ENCODE data around the gene ENPP1. TPM values are rescaled to one million over a fixed set of nuclear protein-coding genes. Genes with fewer than 3 reads are reported as not detected.
"Not testable (repeated sequence)": the region's sequence is repeated elsewhere in the genome, so short reads cannot be mapped to it uniquely, and the experiment has no call there.

ENPP1 gene
- total and polyA plus RNA-seq, 8 donors: 4.8 to 46.6 (median 18.7) TPM

GRCh38 chr6:131914967-131915751 lies 107.3 kb downstream of the ENPP1 start:
- intact Hi-C loops (cut with DNase I): loop anchor here in 2 of 3 donors (5.0 to 10.0 kb wide), 3 partner anchors 130 to 302 kb away; no protein-coding TSS in a partner anchor
- Histone ChIP-seq H3K9me3 (no peaks in the 10 kb centered on the region), H3K4me3 (no peak overlapping the region), H3K4me1 (no peaks in the 10 kb centered on the region), H3K36me3 (no peaks in the 10 kb centered on the region), H3K27ac (no peak overlapping the region), H3K27me3 (no peaks in the 10 kb centered on the region)
- 16 to 19% methylated on average over 10 of the region's 10 CpGs for WGBS, 2 donors
- FAIRE-seq (peak; percentile 26), DNase-seq (peak in 4 of 6 donors; percentile 55 to 73 (median 57)), ATAC-seq (peak; percentile 84 to 97 (median 94))
- peak; percentile 55 to 83 (median 74) for TF ChIP-seq CTCF (IDR thresholded peaks at IDR 0.05)

- H3K27ac ChIP-seq, ATAC-seq, FAIRE-seq, H3K27me3 ChIP-seq, H3K36me3 ChIP-seq, H3K4me1 ChIP-seq, DNase-seq, H3K9me3 ChIP-seq, H3K4me3 ChIP-seq: not testable (repeated sequence)
- 92 to 100% methylated on average over 2 of the region's 2 CpGs for WGBS, 2 donors
- intact Hi-C loops (cut with DNase I): loop anchor here in 1 of 3 donors (5.0 to 10.0 kb wide), 2 partner anchors 131 to 301 kb away; no protein-coding TSS in a partner anchor
These were observed 108.4 kb downstream of the ENPP1 start for GRCh38 chr6:131916091-131916796.

GRCh38 chr6:131916847-131917246 lies 109.0 kb downstream of the ENPP1 start:
- intact Hi-C loops (cut with DNase I): loop anchor here in 1 of 3 donors (5.0 to 10.0 kb wide), 2 partner anchors 132 to 300 kb away; no protein-coding TSS in a partner anchor
- no peak for FAIRE-seq

GRCh38 chr6:131917318-131917717 lies 109.5 kb downstream of the ENPP1 start:
- no peaks in the 10 kb centered on the region for H3K27me3 ChIP-seq
- 73% methylated on average over 2 of the region's 2 CpGs for WGBS, 2 donors
- no peaks in the 10 kb centered on the region for H3K9me3 ChIP-seq
- no peak for TF ChIP-seq CTCF (IDR thresholded peaks at IDR 0.05)
- no peaks in the 10 kb centered on the region for H3K36me3 ChIP-seq
- H3K4me3 ChIP-seq: no peak overlapping the region
- ATAC-seq (no peak), DNase-seq (no peak), FAIRE-seq (no peak)
- H3K4me1 ChIP-seq: no peaks in the 10 kb centered on the region
- intact Hi-C loops (cut with DNase I): loop anchor here in 1 of 3 donors (5.0 to 10.0 kb wide), 2 partner anchors 133 to 300 kb away; no protein-coding TSS in a partner anchor
- no peak overlapping the region for H3K27ac ChIP-seq

More at GRCh38 chr6:131916847-131917246, 109.0 kb downstream of the ENPP1 start:
- H3K4me3 ChIP-seq: no peak overlapping the region
- no peak overlapping the region for H3K27ac ChIP-seq
- H3K9me3 ChIP-seq: no peaks in the 10 kb centered on the region
- 72 to 83% methylated on average over 2 of the region's 2 CpGs for WGBS, 2 donors
- DNase-seq: no peak
- H3K36me3 ChIP-seq: no peaks in the 10 kb centered on the region
- ATAC-seq: no peak
- H3K4me1 ChIP-seq: no peaks in the 10 kb centered on the region
- H3K27me3 ChIP-seq: no peaks in the 10 kb centered on the region
- TF ChIP-seq CTCF (IDR thresholded peaks at IDR 0.05): no peak
